SK-N-SH treated with all-trans-retinoic acid at 6 μM for 48 hours (cell line): ENCODE data around the gene URB2.

ENCODE experiments used
- ATAC-seq: fragments of 200-7000 bp; cut with Tn5 transposase; 3 replicates; pipeline ENCODE4 v1.9.1; 2020; ENCODE audit warnings: mild to moderate bottlenecking, moderate library complexity
- ARNTL ChIP-seq: fragments of 450-650 bp; formaldehyde crosslinking; IDR thresholded peaks from 2 replicates; pipeline ENCODE4 v1.5.0; 2020; ENCODE audit warnings: low read depth, mild to moderate bottlenecking, moderate library complexity, borderline replicate concordance
- BACH2 ChIP-seq: fragments of 250-450 bp; sonication (Bioruptor Pico); IDR thresholded peaks from 2 replicates; pipeline ENCODE4 v1.9.0; 2021; ENCODE audit warnings: mild to moderate bottlenecking, borderline replicate concordance
- CSDC2 ChIP-seq: fragments of 250-450 bp; sonication (Bioruptor Pico); IDR thresholded peaks from 2 replicates; pipeline ENCODE4 v1.5.0; 2020; ENCODE audit warnings: mild to moderate bottlenecking, moderate library complexity
- CSRNP3 ChIP-seq: fragments of 250-450 bp; sonication (Bioruptor Pico); IDR thresholded peaks from 2 replicates; pipeline ENCODE4 v1.5.1; 2021; ENCODE audit warnings: mild to moderate bottlenecking, moderate library complexity
- ESRRG ChIP-seq: fragments of 250-450 bp; sonication (Bioruptor Pico); IDR thresholded peaks from 2 replicates; pipeline ENCODE4 v1.6.1; 2021; ENCODE audit warnings: mild to moderate bottlenecking
- GLIS3 ChIP-seq: fragments of 250-450 bp; sonication (Bioruptor Pico); IDR thresholded peaks from 2 replicates; pipeline ENCODE4 v1.5.0; 2020; ENCODE audit warnings: mild to moderate bottlenecking, moderate library complexity
- OSR1 ChIP-seq: fragments of 250-450 bp; sonication (Bioruptor Pico); IDR thresholded peaks from 2 replicates; pipeline ENCODE4 v1.8.0; 2022; ENCODE audit warnings: moderate library complexity, mild to moderate bottlenecking, inconsistent platforms
- RARB ChIP-seq: fragments of 250-450 bp; sonication (Bioruptor Pico); IDR thresholded peaks from 2 replicates; pipeline ENCODE4 v1.8.0; 2021; ENCODE audit warnings: mild to moderate bottlenecking, moderate library complexity
- SNAI2 ChIP-seq: fragments of 250-450 bp; sonication (Bioruptor Pico); IDR thresholded peaks from 2 replicates; pipeline ENCODE4 v1.5.0; 2020; ENCODE audit warnings: mild to moderate bottlenecking, moderate library complexity
- TCF4 ChIP-seq: fragments of 250-450 bp; sonication (Bioruptor Pico); IDR thresholded peaks from 2 replicates; pipeline ENCODE4 v1.8.0; 2021; ENCODE audit warnings: mild to moderate bottlenecking, moderate library complexity, borderline replicate concordance
- TSHZ2 ChIP-seq: fragments of 250-450 bp; sonication (Bioruptor Pico); IDR thresholded peaks from 2 replicates; pipeline ENCODE4 v1.5.0; 2020; ENCODE audit warnings: mild to moderate bottlenecking, moderate library complexity
- ZC3H10 ChIP-seq: fragments of 250-450 bp; sonication (Bioruptor Pico); IDR thresholded peaks from 2 replicates; pipeline ENCODE4 v1.5.1; 2021; ENCODE audit warnings: mild to moderate bottlenecking, moderate library complexity
- ZFP3 ChIP-seq: fragments of 250-450 bp; sonication (Bioruptor Pico); IDR thresholded peaks from 2 replicates; pipeline ENCODE4 v1.5.0; 2020; ENCODE audit warnings: mild to moderate bottlenecking, moderate library complexity
- ZFP30 ChIP-seq: fragments of 450-650 bp; formaldehyde crosslinking; IDR thresholded peaks from 2 replicates; pipeline ENCODE4 v1.5.0; 2022; ENCODE audit warnings: mild to moderate bottlenecking, moderate library complexity
- ZNF565 ChIP-seq: fragments of 450-650 bp; formaldehyde crosslinking; conservative IDR thresholded peaks from 2 replicates; pipeline ENCODE4 v1.5.0; 2020; ENCODE audit warnings: low read depth, mild to moderate bottlenecking, moderate library complexity
- ZNF70 ChIP-seq: fragments of 450-650 bp; formaldehyde crosslinking; IDR thresholded peaks from 2 replicates; pipeline ENCODE4 v1.5.0; 2020; ENCODE audit warnings: mild to moderate bottlenecking, moderate library complexity
- TF ChIP-seq, protein P1 (sequence below): fragments of 250-450 bp; sonication (Bioruptor Pico); IDR thresholded peaks from 2 replicates; pipeline ENCODE4 v1.8.0; 2021; ENCODE audit warnings: low read depth, mild to moderate bottlenecking, moderate library complexity, borderline replicate concordance
- TF ChIP-seq, protein P2 (sequence below): fragments of 250-450 bp; sonication (Bioruptor Pico); IDR thresholded peaks from 2 replicates; pipeline ENCODE4 v1.5.1; 2020; ENCODE audit warnings: low read depth, mild to moderate bottlenecking, moderate library complexity

The URB2 gene

DNA sequence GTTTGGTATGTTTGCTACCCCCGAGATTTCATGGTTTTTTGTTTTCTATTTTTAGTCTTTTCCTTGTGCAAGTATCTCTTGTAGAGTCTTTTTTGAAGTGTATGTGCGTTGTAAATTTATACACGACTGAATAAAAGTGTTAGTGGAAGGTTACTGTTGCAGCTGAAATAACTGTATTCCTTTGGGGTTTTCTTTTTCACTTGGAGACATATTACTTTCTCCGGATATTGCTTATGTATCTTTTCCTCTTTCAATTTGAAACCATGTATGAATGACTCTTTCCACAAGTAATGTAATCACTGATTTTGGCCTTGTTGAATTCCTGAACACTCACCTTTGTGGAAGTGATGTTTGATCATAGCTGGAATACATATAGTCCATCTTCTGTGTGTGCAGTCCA lies 956 bp downstream of the URB2 start:
- TF ChIP-seq ZFP3 (CRISPR knock-in tag) (no peak), SNAI2 (CRISPR knock-in tag) (no peak), RARB (CRISPR knock-in tag) (no peak), ESRRG (CRISPR knock-in tag) (no peak), ZC3H10 (CRISPR knock-in tag) (no peak), ZNF565 (CRISPR knock-in tag) (no peak), ARNTL (no peak), TSHZ2 (CRISPR knock-in tag) (no peak), ZFP30 (CRISPR knock-in tag) (no peak), OSR1 (CRISPR knock-in tag) (no peak), CSDC2 (CRISPR knock-in tag) (no peak), TCF4 (CRISPR knock-in tag) (no peak), CSRNP3 (CRISPR knock-in tag) (no peak), BACH2 (CRISPR knock-in tag) (no peak)
- TF ChIP-seq, protein P1, sequence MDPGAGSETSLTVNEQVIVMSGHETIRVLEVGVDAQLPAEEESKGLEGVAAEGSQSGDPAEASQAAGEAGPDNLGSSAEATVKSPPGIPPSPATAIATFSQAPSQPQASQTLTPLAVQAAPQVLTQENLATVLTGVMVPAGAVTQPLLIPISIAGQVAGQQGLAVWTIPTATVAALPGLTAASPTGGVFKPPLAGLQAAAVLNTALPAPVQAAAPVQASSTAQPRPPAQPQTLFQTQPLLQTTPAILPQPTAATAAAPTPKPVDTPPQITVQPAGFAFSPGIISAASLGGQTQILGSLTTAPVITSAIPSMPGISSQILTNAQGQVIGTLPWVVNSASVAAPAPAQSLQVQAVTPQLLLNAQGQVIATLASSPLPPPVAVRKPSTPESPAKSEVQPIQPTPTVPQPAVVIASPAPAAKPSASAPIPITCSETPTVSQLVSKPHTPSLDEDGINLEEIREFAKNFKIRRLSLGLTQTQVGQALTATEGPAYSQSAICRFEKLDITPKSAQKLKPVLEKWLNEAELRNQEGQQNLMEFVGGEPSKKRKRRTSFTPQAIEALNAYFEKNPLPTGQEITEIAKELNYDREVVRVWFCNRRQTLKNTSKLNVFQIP, result no peak
- TF ChIP-seq, protein P2, sequence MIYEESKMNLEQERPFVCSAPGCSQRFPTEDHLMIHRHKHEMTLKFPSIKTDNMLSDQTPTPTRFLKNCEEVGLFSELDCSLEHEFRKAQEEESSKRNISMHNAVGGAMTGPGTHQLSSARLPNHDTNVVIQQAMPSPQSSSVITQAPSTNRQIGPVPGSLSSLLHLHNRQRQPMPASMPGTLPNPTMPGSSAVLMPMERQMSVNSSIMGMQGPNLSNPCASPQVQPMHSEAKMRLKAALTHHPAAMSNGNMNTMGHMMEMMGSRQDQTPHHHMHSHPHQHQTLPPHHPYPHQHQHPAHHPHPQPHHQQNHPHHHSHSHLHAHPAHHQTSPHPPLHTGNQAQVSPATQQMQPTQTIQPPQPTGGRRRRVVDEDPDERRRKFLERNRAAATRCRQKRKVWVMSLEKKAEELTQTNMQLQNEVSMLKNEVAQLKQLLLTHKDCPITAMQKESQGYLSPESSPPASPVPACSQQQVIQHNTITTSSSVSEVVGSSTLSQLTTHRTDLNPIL, result no peak
- TF ChIP-seq, all 23 proteins: peak for 0
- no peak for ATAC-seq

DNA sequence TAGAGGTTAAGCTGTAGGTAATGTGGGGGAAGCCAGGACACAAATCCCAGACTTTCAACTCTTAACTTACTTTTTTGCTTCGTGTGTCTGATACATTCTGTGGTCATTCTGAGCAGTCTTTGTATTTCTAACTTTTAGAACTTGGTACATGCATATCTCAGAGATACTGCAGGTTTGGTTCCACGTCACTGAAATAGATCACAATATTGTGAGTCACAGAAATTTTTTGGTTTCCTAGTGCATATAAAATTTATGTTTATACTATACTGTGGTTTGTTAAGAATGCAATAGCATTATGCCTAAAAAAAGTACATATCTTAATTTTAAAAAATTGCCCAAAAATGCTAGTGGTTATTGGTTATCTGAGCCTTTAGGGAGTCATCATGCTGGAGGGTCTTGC lies 3.2 kb downstream of the URB2 start:
- ATAC-seq, result no peak

DNA sequence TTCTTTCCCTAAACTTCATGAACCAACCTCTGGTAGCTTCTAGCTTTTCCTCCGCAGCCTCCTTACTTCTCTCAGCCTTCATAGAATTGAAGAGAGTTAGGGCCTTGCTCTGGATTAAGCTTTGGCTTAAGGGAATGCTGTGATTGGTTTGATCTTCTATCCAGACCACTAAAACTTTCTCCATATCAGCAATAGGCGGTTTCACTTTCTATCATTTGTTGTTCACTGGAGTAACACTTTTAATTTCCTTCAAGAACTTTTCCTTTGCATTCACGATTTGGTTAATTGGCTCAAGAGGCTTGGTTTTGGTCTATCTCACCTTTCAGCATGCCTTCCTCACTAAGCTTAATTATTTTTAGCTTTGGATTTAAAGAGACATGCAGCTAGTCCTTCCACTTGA lies 5.1 kb downstream of the URB2 start:
- ATAC-seq, result no peak
- TF ChIP-seq CSDC2 (CRISPR knock-in tag), result no peak

More for the DNA sequence above, 3.2 kb downstream of the URB2 start:
- TF ChIP-seq ZC3H10 (CRISPR knock-in tag) (no peak), ZNF565 (CRISPR knock-in tag) (no peak), OSR1 (CRISPR knock-in tag) (no peak), RARB (CRISPR knock-in tag) (no peak), GLIS3 (CRISPR knock-in tag) (no peak), CSDC2 (CRISPR knock-in tag) (no peak), ARNTL (no peak), ZNF70 (CRISPR knock-in tag) (no peak)
- TF ChIP-seq, protein P1, result no peak
- TF ChIP-seq, protein P2, result no peak

DNA sequence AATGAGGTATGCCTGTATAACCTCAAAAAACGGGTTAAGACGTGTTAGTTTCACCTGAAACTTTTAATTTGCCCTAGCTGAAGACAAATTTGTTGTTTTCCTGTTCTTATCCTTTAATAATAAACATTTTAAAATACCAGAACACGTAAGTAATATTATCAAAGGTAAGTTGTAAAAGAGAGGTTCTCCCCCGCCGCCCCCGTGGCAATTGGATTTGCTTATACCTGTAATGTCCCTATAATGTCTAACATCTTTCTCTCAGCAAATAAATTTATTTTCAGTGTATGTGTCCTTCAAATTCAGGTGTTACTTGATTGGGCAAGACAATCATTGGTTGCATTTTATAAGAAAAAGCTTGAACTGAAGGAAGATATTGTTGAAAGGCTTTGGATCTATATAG lies 5.9 kb downstream of the URB2 start:
- no peak for TF ChIP-seq ZNF565 (CRISPR knock-in tag)
- ATAC-seq, result no peak
